Thyroid gland (tissue), 4 donors: Measurements from ENCODE around the gene NRP2.

Experiments
- POLR2A ChIP-seq, 2 donors: fragments of 450-650 bp; IDR thresholded peaks; one replicate each; pipeline ENCODE4 v1.6.1; 2017; ENCODE audit warnings: antibody characterized with exemption in 2 of 2, mild to moderate bottlenecking in 2 of 2, moderate library complexity in 1 of 2
- TF ChIP-seq, protein P1 (sequence below), 6 experiments: fragments of 200-600 bp in 3 of 6; fragments of 450-650 bp in 3 of 6; sonication (generic) in 3 of 6; IDR thresholded peaks; one replicate each; pipeline ENCODE4 v1.5.1; 2016 to 2019; ENCODE audit warnings: antibody characterized with exemption in 6 of 6, mild to moderate bottlenecking in 2 of 6, inconsistent platforms in 1 of 6, moderate library complexity in 1 of 6

- TF ChIP-seq, protein P1, sequence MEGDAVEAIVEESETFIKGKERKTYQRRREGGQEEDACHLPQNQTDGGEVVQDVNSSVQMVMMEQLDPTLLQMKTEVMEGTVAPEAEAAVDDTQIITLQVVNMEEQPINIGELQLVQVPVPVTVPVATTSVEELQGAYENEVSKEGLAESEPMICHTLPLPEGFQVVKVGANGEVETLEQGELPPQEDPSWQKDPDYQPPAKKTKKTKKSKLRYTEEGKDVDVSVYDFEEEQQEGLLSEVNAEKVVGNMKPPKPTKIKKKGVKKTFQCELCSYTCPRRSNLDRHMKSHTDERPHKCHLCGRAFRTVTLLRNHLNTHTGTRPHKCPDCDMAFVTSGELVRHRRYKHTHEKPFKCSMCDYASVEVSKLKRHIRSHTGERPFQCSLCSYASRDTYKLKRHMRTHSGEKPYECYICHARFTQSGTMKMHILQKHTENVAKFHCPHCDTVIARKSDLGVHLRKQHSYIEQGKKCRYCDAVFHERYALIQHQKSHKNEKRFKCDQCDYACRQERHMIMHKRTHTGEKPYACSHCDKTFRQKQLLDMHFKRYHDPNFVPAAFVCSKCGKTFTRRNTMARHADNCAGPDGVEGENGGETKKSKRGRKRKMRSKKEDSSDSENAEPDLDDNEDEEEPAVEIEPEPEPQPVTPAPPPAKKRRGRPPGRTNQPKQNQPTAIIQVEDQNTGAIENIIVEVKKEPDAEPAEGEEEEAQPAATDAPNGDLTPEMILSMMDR (IDR thresholded peaks at IDR 0.05): peak in 2 of 6 experiments; percentile 14 to 19
- peak; percentile 62 to 94 for TF ChIP-seq POLR2A (IDR thresholded peaks at IDR 0.05)
Measured at GRCh38 chr2:205682239-205682970, at the start of gene NRP2.
